Measurements from ENCODE around the gene CDC25B.
A peak's percentile ranks its signal among the peaks of the same experiment; 100 is the strongest.

CDC25B gene

DNA sequence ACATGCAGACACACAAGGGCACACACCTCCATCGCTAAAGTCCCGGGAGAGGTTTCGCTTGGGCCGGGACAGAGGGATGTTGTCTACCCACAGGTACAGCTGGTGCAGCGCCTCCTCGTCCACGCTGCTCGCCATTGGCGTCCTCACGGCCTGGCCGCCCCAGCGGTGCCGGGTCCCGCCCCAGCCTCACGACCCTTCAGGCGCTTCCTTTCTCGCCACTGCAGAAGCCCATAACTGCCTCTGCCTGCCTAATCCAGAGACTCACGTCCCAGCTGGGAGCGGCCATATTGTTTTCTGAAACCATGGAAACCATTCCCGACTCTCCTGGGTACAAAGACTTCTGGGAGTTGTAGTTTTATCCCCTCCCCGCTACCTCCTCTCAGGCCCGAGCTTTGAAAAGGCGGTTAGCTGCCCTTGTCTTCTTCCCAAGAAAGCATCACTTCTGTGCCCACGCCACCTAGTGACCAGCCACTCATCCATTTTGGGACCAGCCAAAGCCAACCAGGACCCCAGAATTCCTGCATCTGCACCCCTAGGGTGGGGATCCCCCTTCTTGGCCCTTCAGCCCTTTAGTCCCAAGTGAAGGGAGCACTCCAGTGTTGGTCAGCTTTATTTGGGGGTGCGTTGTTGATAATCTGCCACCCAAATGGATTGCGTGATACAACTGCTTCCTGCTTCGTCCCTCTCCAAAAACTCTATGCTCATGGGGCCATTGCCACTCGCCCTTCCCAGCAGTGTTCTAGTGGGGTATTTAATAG, 14.8 kb upstream of the CDC25B start, which contains the start of gene SPEF1 (continued):
- TF ChIP-seq, protein P1, sequence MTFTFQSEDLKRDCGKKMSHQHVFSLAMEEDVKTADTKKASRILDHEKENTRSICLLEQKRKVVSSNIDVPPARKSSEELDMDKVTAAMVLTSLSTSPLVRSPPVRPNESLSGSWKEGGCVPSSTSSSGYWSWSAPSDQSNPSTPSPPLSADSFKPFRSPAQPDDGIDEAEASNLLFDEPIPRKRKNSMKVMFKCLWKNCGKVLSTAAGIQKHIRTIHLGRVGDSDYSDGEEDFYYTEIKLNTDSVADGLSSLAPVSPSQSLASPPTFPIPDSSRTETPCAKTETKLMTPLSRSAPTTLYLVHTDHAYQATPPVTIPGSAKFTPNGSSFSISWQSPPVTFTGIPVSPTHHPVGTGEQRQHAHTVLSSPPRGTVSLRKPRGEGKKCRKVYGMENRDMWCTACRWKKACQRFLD (tag by site-specific recombination; IDR thresholded peaks at IDR 0.05) = no peak
- TF ChIP-seq ZNF561 (tag by site-specific recombination; IDR thresholded peaks at IDR 0.05; ENCODE audit: borderline replicate concordance) = no peak
- TF ChIP-seq ZNF354C (tag by site-specific recombination; IDR thresholded peaks at IDR 0.05; ENCODE audit: borderline replicate concordance, low read depth) = no peak
- peak; percentile 32; the same call in 1 of the 2 replicates for TF ChIP-seq ZFP37 (tag by site-specific recombination; IDR thresholded peaks at IDR 0.05)
- TF ChIP-seq ZSCAN16 (tag by site-specific recombination; IDR thresholded peaks at IDR 0.05) = no peak
- TF ChIP-seq ZNF16 (tag by site-specific recombination; IDR thresholded peaks at IDR 0.05; ENCODE audit: low read depth) = no peak
- no peak for TF ChIP-seq ZNF391 (tag by site-specific recombination; IDR thresholded peaks at IDR 0.05; ENCODE audit: borderline replicate concordance, low read depth)
- TF ChIP-seq ZNF37A (tag by site-specific recombination; IDR thresholded peaks at IDR 0.05) = no peak
- TF ChIP-seq, protein P2, sequence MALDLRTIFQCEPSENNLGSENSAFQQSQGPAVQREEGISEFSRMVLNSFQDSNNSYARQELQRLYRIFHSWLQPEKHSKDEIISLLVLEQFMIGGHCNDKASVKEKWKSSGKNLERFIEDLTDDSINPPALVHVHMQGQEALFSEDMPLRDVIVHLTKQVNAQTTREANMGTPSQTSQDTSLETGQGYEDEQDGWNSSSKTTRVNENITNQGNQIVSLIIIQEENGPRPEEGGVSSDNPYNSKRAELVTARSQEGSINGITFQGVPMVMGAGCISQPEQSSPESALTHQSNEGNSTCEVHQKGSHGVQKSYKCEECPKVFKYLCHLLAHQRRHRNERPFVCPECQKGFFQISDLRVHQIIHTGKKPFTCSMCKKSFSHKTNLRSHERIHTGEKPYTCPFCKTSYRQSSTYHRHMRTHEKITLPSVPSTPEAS (tag by site-specific recombination; IDR thresholded peaks at IDR 0.05) = 0 out of 2 replicates have a peak, but pooled peaks have one; percentile 24
- TF ChIP-seq SETDB1 (IDR thresholded peaks at IDR 0.05; ENCODE audit: insufficient read length, low read length) = no peak
- TF ChIP-seq, protein P3, sequence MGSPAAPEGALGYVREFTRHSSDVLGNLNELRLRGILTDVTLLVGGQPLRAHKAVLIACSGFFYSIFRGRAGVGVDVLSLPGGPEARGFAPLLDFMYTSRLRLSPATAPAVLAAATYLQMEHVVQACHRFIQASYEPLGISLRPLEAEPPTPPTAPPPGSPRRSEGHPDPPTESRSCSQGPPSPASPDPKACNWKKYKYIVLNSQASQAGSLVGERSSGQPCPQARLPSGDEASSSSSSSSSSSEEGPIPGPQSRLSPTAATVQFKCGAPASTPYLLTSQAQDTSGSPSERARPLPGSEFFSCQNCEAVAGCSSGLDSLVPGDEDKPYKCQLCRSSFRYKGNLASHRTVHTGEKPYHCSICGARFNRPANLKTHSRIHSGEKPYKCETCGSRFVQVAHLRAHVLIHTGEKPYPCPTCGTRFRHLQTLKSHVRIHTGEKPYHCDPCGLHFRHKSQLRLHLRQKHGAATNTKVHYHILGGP (tag by site-specific recombination; IDR thresholded peaks at IDR 0.05) = no peak
- TF ChIP-seq, protein P4, sequence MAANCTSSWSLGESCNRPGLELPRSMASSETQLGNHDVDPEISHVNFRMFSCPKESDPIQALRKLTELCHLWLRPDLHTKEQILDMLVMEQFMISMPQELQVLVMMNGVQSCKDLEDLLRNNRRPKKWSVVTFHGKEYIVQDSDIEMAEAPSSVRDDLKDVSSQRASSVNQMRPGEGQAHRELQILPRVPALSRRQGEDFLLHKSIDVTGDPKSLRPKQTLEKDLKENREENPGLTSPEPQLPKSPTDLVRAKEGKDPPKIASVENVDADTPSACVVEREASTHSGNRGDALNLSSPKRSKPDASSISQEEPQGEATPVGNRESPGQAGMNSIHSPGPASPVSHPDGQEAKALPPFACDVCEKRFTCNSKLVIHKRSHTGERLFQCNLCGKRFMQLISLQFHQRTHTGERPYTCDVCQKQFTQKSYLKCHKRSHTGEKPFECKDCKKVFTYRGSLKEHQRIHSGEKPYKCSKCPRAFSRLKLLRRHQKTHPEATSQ (tag by site-specific recombination; IDR thresholded peaks at IDR 0.05) = 0 out of 2 replicates have a peak, but pooled peaks have one; percentile 14
- TF ChIP-seq, protein P5, sequence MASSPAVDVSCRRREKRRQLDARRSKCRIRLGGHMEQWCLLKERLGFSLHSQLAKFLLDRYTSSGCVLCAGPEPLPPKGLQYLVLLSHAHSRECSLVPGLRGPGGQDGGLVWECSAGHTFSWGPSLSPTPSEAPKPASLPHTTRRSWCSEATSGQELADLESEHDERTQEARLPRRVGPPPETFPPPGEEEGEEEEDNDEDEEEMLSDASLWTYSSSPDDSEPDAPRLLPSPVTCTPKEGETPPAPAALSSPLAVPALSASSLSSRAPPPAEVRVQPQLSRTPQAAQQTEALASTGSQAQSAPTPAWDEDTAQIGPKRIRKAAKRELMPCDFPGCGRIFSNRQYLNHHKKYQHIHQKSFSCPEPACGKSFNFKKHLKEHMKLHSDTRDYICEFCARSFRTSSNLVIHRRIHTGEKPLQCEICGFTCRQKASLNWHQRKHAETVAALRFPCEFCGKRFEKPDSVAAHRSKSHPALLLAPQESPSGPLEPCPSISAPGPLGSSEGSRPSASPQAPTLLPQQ (tag by site-specific recombination; IDR thresholded peaks at IDR 0.05) = peak; percentile 57
- TF ChIP-seq ZNF514 (tag by site-specific recombination; IDR thresholded peaks at IDR 0.05) = no peak
- peak; percentile 90 for TF ChIP-seq YY1 (tag by site-specific recombination; IDR thresholded peaks at IDR 0.05)
- peak; percentile 38; the same call in 1 of the 2 replicates for TF ChIP-seq ZNF629 (tag by site-specific recombination; IDR thresholded peaks at IDR 0.05)
- TF ChIP-seq, protein P6, sequence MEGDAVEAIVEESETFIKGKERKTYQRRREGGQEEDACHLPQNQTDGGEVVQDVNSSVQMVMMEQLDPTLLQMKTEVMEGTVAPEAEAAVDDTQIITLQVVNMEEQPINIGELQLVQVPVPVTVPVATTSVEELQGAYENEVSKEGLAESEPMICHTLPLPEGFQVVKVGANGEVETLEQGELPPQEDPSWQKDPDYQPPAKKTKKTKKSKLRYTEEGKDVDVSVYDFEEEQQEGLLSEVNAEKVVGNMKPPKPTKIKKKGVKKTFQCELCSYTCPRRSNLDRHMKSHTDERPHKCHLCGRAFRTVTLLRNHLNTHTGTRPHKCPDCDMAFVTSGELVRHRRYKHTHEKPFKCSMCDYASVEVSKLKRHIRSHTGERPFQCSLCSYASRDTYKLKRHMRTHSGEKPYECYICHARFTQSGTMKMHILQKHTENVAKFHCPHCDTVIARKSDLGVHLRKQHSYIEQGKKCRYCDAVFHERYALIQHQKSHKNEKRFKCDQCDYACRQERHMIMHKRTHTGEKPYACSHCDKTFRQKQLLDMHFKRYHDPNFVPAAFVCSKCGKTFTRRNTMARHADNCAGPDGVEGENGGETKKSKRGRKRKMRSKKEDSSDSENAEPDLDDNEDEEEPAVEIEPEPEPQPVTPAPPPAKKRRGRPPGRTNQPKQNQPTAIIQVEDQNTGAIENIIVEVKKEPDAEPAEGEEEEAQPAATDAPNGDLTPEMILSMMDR (tag by site-specific recombination; IDR thresholded peaks at IDR 0.05) = peak; percentile 86
- TF ChIP-seq ZNF157 (tag by site-specific recombination; IDR thresholded peaks at IDR 0.05) = no peak
- TF ChIP-seq, protein P7, sequence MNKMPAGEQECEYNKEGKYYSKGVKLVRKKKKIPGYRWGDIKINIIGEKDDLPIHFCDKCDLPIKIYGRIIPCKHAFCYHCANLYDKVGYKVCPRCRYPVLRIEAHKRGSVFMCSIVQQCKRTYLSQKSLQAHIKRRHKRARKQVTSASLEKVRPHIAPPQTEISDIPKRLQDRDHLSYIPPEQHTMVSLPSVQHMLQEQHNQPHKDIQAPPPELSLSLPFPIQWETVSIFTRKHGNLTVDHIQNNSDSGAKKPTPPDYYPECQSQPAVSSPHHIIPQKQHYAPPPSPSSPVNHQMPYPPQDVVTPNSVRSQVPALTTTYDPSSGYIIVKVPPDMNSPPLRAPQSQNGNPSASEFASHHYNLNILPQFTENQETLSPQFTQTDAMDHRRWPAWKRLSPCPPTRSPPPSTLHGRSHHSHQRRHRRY (tag by site-specific recombination; IDR thresholded peaks at IDR 0.05) = no peak
- no peak for TF ChIP-seq ZNF404 (tag by site-specific recombination; IDR thresholded peaks at IDR 0.05)
- TF ChIP-seq ZNF747 (tag by site-specific recombination; IDR thresholded peaks at IDR 0.05) = no peak
- no peak for TF ChIP-seq ZFP69B (tag by site-specific recombination; IDR thresholded peaks at IDR 0.05)
- TF ChIP-seq ZNF174 (tag by site-specific recombination; IDR thresholded peaks at IDR 0.05) = no peak
- TF ChIP-seq ZNF114 (tag by site-specific recombination; IDR thresholded peaks at IDR 0.05) = no peak
- peak; percentile 61 for TF ChIP-seq ZNF366 (tag by site-specific recombination; conservative IDR thresholded peaks at IDR 0.05)
- TF ChIP-seq ZNF23 (tag by site-specific recombination; IDR thresholded peaks at IDR 0.05; ENCODE audit: borderline replicate concordance) = no peak
- no peak for TF ChIP-seq ZNF768 (tag by site-specific recombination; IDR thresholded peaks at IDR 0.05)
- TF ChIP-seq HOXC10 (CRISPR knock-in tag; IDR thresholded peaks at IDR 0.05) = no peak
- no peak for TF ChIP-seq ZNF266 (tag by site-specific recombination; IDR thresholded peaks at IDR 0.05; ENCODE audit: low read depth)
- TF ChIP-seq SP3 (tag by site-specific recombination; IDR thresholded peaks at IDR 0.05) = peak; percentile 26; the same call in 1 of the 2 replicates

All from HEK293 (cell line).